Neural crest cell (in vitro differentiated cells): ENCODE data around the gene UCK1. TPM values are rescaled to one million over a fixed set of nuclear protein-coding genes. Genes with fewer than 3 reads are reported as not detected.

Experiments
- DNase-seq: peaks from one replicate; pipeline ENCODE4 v3.0.0; 2021; ENCODE audit warnings: low read depth, mixed read lengths, low spot score
- H3K27ac Mint-ChIP-seq: one replicate; pipeline ENCODE4 v1.8.0; 2021; ENCODE audit warnings: mild to moderate bottlenecking, mixed read lengths; ENCODE audit not compliant: unreplicated experiment
- H3K27me3 Mint-ChIP-seq: 2 replicates; pipeline ENCODE4 v1.8.0; 2021; ENCODE audit warnings: low read depth, mild to moderate bottlenecking, mixed read lengths
- H3K36me3 Mint-ChIP-seq: 2 replicates; pipeline ENCODE4 v1.8.0; 2021; ENCODE audit warnings: low read depth, mild to moderate bottlenecking, mixed read lengths
- H3K4me1 Mint-ChIP-seq: 2 replicates; pipeline ENCODE4 v1.8.0; 2021; ENCODE audit warnings: mixed read lengths
- H3K4me3 Mint-ChIP-seq: one replicate; pipeline ENCODE4 v1.8.0; 2021; ENCODE audit warnings: mild to moderate bottlenecking, mixed read lengths
- H3K9me3 Mint-ChIP-seq: 2 replicates; pipeline ENCODE4 v1.8.0; 2021; ENCODE audit warnings: mixed read lengths
- CTCF ChIP-seq: fragments of 200-600 bp; sonication (generic); conservative IDR thresholded peaks from 2 replicates; pipeline ENCODE4 v1.5.0; 2021; ENCODE audit warnings: antibody characterized with exemption, mild to moderate bottlenecking
- total RNA-seq: library from RNA; stranded (reverse); gene quantifications from 2 replicates; pipeline ENCODE4 v1.2.1, GENCODE V29; 2021

The UCK1 gene
- total RNA-seq, 1 donor from 2014 or later = 56.8 TPM

- no peak for DNase-seq
- no peaks in the 10 kb centered on the region for H3K27me3 Mint-ChIP-seq
- H3K4me1 Mint-ChIP-seq = no peaks in the 10 kb centered on the region
- H3K4me3 Mint-ChIP-seq = peak overlapping the region; percentile 23
- no peak for TF ChIP-seq CTCF
- no peak overlapping the region for H3K27ac Mint-ChIP-seq
- peaks cover 10% of the 10 kb centered on the region for H3K36me3 Mint-ChIP-seq
- H3K9me3 Mint-ChIP-seq = no peaks in the 10 kb centered on the region
Observed at GRCh38 chr9:131511416-131511815, 19.6 kb downstream of the UCK1 start.

- TF ChIP-seq CTCF = no peak
- DNase-seq = no peak
- H3K4me1 Mint-ChIP-seq = peaks cover 32% of the 10 kb centered on the region
- H3K27ac Mint-ChIP-seq = no peak overlapping the region
- peaks cover 18% of the 10 kb centered on the region for H3K36me3 Mint-ChIP-seq
- no peaks in the 10 kb centered on the region for H3K9me3 Mint-ChIP-seq
- H3K27me3 Mint-ChIP-seq = peaks cover 12% of the 10 kb centered on the region
- peak overlapping the region; percentile 61 for H3K4me3 Mint-ChIP-seq
Observed at GRCh38 chr9:131505012-131505411, 26.1 kb downstream of the UCK1 start.

GRCh38 chr9:131503626-131504465 is 27.2 kb downstream of the UCK1 start:
- Mint-ChIP-seq H3K4me3 (peak overlapping the region; percentile 93), H3K4me1 (peaks cover 32% of the 10 kb centered on the region), H3K27ac (peak overlapping the region; percentile 38), H3K9me3 (no peaks in the 10 kb centered on the region), H3K36me3 (peaks cover 18% of the 10 kb centered on the region), H3K27me3 (peaks cover 12% of the 10 kb centered on the region)
- TF ChIP-seq CTCF = no peak
- DNase-seq = no peak

GRCh38 chr9:131502781-131503625 is 28.1 kb downstream of the UCK1 start, which contains the start of gene POMT1:
POMT1 (plus strand) TSS chr9:131502918; CDS start chr9:131504219, 1,301 bp downstream.
- no peak for TF ChIP-seq CTCF
- peak; percentile 85 for DNase-seq
- Mint-ChIP-seq H3K27me3 (peaks cover 12% of the 10 kb centered on the region), H3K9me3 (no peaks in the 10 kb centered on the region), H3K4me1 (peaks cover 32% of the 10 kb centered on the region), H3K36me3 (peaks cover 22% of the 10 kb centered on the region), H3K4me3 (peak within 1 kb of the TSS; percentile 93), H3K27ac (peak within 1 kb of the TSS; percentile 38)

- Mint-ChIP-seq H3K4me1 (peaks cover 32% of the 10 kb centered on the region), H3K36me3 (peaks cover 17% of the 10 kb centered on the region), H3K4me3 (peak overlapping the region; percentile 93), H3K9me3 (no peaks in the 10 kb centered on the region), H3K27ac (peak overlapping the region; percentile 9), H3K27me3 (peaks cover 12% of the 10 kb centered on the region)
- no peak for DNase-seq
- TF ChIP-seq CTCF = no peak
Observed at GRCh38 chr9:131500939-131501541, 30.0 kb downstream of the UCK1 start.
